ENCODE measurements around the gene RPTOR.

DNA sequence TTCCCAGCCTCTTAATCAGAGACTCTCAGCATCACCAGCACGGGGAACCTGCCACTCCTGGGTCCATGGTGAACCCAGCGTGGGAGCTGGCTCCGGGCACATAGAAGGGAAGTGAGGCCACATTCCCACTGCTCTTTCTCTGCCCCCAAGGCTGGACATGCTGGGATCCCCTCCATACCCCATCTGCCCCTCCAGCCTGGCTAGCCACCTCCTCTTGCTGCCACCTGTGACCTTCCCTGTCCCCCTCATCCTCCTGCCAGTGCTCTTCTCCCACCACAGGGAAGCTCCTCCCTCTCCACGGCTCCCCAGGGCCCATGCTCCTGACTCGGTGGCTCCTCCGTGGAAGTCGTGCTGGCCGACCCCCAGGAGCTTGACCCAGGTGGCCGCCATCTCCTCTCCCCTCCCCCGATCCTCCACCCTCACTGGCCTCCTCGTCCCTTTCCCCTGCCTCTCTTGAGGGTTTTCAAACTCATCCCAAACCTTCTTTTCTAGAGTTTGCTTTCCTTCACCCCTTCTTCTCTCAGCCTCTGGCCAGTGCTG lies 307.9 kb downstream of the RPTOR start:
- TF ChIP-seq, protein P1, sequence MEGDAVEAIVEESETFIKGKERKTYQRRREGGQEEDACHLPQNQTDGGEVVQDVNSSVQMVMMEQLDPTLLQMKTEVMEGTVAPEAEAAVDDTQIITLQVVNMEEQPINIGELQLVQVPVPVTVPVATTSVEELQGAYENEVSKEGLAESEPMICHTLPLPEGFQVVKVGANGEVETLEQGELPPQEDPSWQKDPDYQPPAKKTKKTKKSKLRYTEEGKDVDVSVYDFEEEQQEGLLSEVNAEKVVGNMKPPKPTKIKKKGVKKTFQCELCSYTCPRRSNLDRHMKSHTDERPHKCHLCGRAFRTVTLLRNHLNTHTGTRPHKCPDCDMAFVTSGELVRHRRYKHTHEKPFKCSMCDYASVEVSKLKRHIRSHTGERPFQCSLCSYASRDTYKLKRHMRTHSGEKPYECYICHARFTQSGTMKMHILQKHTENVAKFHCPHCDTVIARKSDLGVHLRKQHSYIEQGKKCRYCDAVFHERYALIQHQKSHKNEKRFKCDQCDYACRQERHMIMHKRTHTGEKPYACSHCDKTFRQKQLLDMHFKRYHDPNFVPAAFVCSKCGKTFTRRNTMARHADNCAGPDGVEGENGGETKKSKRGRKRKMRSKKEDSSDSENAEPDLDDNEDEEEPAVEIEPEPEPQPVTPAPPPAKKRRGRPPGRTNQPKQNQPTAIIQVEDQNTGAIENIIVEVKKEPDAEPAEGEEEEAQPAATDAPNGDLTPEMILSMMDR (IDR thresholded peaks at IDR 0.05 in 4 of 5, conservative IDR thresholded peaks at IDR 0.05 in 1 of 5) = no peak
- no peak for TF ChIP-seq POLR2A (IDR thresholded peaks at IDR 0.05)

Data from gastrocnemius medialis (tissue), 4 donors.